Measurements from ENCODE around the gene PRKACA.

Gene PRKACA

GRCh38 chr19:14107581-14108461 lies 9.7 kb downstream of the PRKACA start:
- POLR2A ChIA-PET = no interaction called here
- CTCF ChIA-PET = interaction anchor here (0.6 to 10.0 kb wide), 5 partner anchors 7 to 262 kb away, joined by 3 to 48 read pairs (median 3); partner anchors contain the start of gene ASF1B
- TF ChIP-seq, protein P1, sequence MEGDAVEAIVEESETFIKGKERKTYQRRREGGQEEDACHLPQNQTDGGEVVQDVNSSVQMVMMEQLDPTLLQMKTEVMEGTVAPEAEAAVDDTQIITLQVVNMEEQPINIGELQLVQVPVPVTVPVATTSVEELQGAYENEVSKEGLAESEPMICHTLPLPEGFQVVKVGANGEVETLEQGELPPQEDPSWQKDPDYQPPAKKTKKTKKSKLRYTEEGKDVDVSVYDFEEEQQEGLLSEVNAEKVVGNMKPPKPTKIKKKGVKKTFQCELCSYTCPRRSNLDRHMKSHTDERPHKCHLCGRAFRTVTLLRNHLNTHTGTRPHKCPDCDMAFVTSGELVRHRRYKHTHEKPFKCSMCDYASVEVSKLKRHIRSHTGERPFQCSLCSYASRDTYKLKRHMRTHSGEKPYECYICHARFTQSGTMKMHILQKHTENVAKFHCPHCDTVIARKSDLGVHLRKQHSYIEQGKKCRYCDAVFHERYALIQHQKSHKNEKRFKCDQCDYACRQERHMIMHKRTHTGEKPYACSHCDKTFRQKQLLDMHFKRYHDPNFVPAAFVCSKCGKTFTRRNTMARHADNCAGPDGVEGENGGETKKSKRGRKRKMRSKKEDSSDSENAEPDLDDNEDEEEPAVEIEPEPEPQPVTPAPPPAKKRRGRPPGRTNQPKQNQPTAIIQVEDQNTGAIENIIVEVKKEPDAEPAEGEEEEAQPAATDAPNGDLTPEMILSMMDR (IDR thresholded peaks at IDR 0.05; ENCODE audit: control extremely low read depth, extremely low read depth, low read depth, missing control alignments) = no peak
- no peak for DNase-seq (ENCODE audit: extremely low spot score)

DNA sequence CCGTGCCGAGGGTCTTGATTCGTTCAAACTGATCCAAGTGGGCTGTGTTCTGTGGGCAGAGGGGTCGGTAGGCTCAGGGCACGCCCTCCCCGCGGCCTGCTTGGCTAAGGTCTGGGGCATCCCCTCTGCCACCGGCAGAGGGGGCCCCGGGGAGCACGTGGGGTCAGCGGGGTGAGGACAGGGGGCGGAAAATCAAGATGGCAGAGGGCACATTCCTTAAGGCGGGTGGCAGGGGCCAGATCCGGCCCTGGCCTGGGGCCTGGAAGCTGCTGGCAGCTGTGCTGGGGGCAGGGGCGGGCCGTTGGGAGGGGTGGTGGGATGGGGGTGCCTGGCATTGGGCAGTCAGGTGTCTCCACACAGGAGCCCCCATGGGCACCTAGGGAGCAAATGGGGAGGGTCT lies 10.7 kb downstream of the PRKACA start:
- CTCF ChIA-PET = interaction anchor here (1.7 to 10.0 kb wide), 2 partner anchors 8 to 30 kb away, joined by 6 to 48 read pairs; partner anchors contain the start of gene ASF1B
- POLR2A ChIA-PET = no interaction called here
- TF ChIP-seq, protein P1 (IDR thresholded peaks at IDR 0.05; ENCODE audit: control extremely low read depth, extremely low read depth, low read depth, missing control alignments) = no peak
- no peak for DNase-seq (ENCODE audit: extremely low spot score)

DNA sequence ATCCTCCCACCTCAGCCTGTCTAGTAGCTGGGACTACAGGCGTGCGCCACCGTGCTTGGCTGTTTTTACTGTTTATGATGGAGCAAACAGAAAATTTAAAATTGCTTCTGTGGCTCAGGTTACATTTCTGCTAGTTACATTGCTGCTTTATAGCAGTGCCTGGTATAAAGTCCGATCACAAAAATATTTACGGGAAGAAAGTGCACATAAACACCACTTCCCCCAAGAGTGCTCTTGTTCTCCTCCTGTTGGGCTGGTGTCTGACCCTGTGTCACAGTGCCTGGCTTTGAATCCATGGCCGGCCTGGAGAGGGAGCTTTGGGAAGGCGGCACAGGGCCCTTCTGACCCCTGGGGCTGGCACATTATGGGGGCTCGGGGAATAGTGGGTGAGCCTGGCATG lies 11.9 kb downstream of the PRKACA start:
- CTCF ChIA-PET = interaction anchor here (10.0 kb wide), 1 partner anchor 9 kb away, joined by 48 read pairs; a partner anchor contains a TSS
- POLR2A ChIA-PET = interaction anchor here (1.0 kb wide), 1 partner anchor 14 kb away, joined by 3 read pairs; no protein-coding TSS in a partner anchor
- TF ChIP-seq, protein P1 (IDR thresholded peaks at IDR 0.05; ENCODE audit: control extremely low read depth, extremely low read depth, low read depth, missing control alignments) = no peak
- no peak for DNase-seq (ENCODE audit: extremely low spot score)

GRCh38 chr19:14103310-14103709 lies 14.3 kb downstream of the PRKACA start:
- CTCF ChIA-PET = interaction anchor here (0.9 to 10.0 kb wide), 5 partner anchors 9 to 33 kb away, joined by 3 to 48 read pairs (median 5); partner anchors contain the start of genes ASF1B, MISP3 and PRKACA
- TF ChIP-seq, protein P1 (IDR thresholded peaks at IDR 0.05; ENCODE audit: control extremely low read depth, extremely low read depth, low read depth, missing control alignments) = no peak
- no peak for DNase-seq (ENCODE audit: extremely low spot score)
- POLR2A ChIA-PET = no interaction called here

- TF ChIP-seq, protein P1 (IDR thresholded peaks at IDR 0.05; ENCODE audit: control extremely low read depth, extremely low read depth, low read depth, missing control alignments) = no peak
- ChIA-PET CTCF (interaction anchor here (0.9 to 10.0 kb wide), 5 partner anchors 8 to 34 kb away, joined by 3 to 48 read pairs (median 5); partner anchors contain the start of genes ASF1B, MISP3 and PRKACA), POLR2A (no interaction called here)
- DNase-seq (ENCODE audit: extremely low spot score) = no peak
Measured at GRCh38 chr19:14102756-14103155, 14.8 kb downstream of the PRKACA start.

DNA sequence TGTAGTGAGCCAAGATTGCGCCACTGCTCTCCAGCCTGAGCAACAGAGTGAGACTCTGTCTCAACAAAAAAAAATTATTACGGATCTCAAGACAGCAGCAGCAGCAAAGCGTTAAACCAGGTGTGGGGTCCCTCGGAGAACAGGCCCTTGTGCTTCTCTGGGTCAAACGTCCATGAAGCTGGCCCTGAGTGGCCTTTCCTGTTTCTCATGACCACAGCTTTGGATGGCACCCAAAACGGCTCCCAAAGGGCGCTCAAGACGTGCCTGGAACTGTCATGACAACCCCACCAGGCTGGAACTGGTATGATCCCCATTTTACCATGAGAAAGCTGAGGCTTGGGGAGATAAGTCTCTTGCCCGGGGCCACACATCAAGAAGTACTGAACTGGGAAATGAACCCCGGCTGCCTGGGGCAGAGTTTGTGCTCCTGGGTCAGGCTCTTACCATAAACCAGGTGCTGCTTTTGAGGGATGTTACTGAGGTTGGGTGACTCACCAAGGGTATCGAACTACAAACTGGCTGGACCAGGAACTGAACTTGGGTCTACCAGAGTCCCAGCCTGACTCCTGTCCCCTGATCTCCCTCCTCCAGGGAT lies 15.4 kb downstream of the PRKACA start:
- POLR2A ChIA-PET = no interaction called here
- DNase-seq (ENCODE audit: extremely low spot score) = no peak
- TF ChIP-seq, protein P1 (IDR thresholded peaks at IDR 0.05; ENCODE audit: control extremely low read depth, extremely low read depth, low read depth, missing control alignments) = no peak
- CTCF ChIA-PET = interaction anchor here (1.2 to 10.0 kb wide), 4 partner anchors 10 to 1124 kb away, joined by 3 to 48 read pairs (median 5); partner anchors contain the start of gene ASF1B

All from GM10248 (cell line).